ENCODE data around the gene LRRC43. TPM values are rescaled to one million over a fixed set of nuclear protein-coding genes. Genes with fewer than 3 reads are reported as not detected.
A peak's percentile ranks its signal among the peaks of the same experiment; 100 is the strongest.

LRRC43 gene, protein sequence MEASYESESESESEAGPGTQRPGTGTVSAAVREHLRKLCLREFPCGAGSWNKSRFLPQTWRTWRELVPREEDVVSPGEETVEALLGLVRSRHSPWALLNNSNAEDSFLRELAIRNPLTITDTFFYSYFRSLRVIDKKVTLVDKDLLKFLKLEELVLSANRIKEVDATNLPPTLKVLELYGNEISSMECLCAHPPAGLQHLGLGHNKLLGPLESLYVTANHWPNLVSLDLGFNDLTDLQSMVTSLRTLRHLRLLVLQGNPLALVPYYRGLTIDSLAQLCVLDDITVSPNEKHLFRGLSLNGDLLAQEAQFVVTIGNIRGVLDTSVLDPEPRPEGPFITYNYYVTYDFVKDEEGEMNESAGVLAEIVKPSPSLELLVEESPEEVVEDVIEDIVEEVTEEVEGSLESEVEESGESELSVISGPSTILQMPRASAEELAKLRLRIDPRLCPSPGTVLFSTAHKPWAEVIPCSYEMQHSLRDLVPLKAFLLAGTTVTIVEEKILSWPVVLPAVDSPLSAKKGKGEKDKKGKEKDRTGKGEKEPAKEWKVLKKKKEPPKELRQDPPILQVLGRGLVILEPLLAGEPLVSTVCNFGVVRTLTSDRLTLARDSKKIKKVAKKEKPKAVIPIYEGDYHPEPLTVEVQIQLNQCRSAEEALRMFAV
- total RNA-seq, result 1.8 and 1.9 TPM in 2 replicates

DNA sequence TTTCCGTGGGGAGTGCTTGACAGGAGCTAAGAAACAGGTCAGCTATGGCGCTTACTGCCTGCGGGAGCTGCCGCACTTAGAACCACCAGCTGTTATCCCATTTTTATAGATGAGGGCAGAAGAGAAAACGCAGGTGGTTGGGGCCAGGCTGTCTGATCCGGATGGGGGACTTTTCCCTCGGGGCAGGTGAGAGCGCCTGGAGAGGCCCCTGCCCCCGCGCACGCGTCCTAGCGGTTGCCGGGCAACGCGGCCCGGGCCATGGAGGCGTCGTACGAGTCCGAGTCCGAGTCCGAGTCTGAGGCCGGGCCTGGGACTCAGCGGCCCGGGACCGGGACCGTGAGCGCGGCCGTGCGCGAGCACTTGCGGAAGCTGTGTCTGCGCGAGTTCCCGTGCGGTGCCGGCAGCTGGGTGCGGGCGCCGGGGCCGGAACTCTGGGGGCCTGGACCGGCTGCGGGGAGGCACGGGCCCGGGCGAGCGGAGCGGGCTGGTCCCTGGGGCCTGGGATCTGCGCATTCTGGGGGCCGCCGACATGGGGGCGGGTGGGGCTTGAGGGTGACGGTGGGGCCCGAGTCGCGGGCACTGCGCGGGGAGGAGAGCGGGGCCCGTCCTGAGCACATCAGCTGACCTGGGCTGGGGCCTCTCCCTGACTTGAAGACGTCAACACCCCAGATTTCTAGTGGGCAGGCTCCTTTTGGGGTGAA, at the start of gene LRRC43:
TSS of gene LRRC43 (plus strand) at position 237 of the 701 bp plus-strand sequence. CDS start at position 259, 22 bp downstream.

DNA sequence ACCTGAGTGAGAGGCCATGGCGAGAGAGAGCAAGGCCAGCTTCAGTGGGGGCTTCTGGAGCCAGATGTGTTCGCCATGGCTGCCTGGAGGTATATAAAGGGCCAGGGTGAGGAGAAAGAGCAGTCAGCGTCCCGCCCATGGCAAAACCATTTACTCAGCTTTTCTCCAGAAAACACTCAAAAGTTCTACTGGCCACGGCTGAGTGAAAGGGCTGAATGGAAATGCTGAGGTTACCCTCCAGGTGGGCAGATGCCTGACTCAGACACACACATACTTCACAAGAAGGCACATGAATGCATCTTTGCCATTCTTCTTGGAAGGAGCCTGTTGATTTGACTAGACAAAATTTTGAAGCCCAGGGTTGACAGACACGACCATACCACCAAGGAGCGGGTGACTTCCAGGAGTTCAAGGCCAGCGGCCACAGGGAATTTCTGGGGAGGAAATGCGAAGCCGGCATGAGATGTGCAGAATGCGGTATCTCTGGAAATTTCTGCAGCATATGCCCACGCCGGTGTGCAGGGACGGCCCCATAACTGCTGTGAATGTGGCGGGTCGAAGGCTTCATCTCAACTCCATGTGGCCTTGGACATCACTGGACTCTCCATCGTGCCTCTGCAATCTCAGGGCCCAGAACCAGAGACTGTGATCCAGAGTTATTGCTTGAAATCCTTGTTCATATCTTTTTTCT, 8.6 kb upstream of the LRRC43 start, which contains the start of gene IL31:
TSS of gene IL31 (minus strand) at position 67 of the 691 bp plus-strand sequence. CDS start at position 18, 49 bp downstream.

DNA sequence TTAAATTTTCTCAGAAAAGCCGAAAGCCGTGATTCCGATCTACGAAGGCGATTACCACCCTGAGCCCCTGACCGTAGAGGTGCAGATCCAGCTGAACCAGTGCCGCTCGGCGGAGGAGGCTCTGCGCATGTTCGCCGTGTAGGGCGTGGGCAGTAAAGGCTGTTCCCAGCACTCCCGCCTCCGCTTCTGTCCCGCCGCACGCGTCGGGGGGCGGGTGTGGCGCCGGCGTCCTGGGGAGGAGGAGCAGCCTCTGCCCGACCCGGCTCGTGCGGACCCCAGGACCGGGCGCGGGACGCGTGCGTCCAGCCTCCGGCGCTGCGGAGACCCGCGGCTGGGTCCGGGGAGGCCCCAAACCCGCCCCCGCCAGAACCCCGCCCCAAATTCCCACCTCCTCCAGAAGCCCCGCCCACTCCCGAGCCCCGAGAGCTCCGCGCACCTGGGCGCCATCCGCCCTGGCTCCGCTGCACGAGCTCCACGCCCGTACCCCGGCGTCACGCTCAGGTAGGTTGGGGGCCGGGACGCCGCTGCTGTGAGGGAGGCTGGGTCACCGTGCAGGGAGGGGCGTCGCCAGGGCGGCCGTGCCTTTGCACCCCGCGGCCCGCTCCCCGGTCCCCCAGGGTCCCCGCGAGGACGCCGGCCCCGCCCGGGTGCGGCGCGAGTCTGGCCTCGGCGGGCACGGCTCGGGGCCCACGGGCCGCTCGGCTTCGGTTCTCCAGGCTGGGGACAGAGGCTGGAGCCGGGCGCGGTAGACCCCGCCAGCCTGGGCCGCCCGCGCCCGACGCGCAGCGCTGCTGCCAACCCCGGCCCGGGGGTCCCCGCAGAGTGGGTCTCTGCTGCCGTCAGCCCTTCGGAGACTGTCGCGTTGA, 20.6 kb downstream of the LRRC43 start, which contains the start of gene B3GNT4:
TSS of gene B3GNT4 (plus strand) at position 409 of the 866 bp plus-strand sequence. CDS start 910 bp downstream, outside the sequence.

DNA sequence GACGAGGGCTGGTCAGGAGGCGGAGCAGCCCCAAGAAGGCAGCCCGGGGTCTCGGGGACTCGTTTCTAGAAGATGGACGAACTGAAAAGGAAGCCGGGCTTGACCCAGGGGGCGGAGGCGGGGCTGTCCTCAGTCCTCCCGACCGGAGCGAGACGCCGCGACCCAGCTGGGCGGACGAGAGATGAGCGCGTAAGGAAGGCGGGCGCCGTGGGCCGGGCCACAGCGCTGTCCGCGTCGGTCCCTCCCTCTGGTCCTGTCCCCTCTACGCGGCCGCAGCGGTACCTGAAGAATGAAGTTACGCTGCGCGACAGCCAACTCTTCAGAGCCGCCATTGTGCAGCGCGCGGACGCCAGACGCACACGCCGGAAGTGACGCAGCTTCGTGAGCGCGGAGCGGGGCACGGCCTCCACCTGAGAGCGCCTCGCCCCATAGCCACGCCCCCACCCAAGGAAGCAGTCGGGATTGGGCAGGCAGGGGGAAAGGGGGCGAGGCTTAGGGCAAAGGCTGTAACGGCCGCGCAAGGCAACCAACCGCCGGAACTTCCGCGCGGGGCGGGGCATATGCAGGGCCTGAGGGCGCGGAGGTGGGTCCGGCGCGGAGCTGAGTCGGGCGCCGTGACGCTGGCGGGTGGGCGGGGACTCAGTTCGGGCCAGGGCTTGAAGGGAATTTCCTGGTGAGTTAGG, 42.9 kb downstream of the LRRC43 start, which contains the start of gene DIABLO:
TSS of gene DIABLO (minus strand) at position 370 of the 683 bp plus-strand sequence. CDS start at position 332, 38 bp downstream.

Small RNA genes within 50 kb of the gene (small RNA-seq; reads per million reads assigned to genes)
- 0.81 reads per million, percentile 36 among the genes with 10 or more reads in this experiment for gene DIABLO (ENCODE audit: low replicate concordance)

Other genes with a start within 250 kb of the LRRC43 start
- 5.0 and 5.3 TPM in 2 replicates for gene BCL7A, start 161.2 kb upstream of the LRRC43 start, total RNA-seq
- gene MLXIP, start 104.4 kb upstream of the LRRC43 start, total RNA-seq, result 27.5 and 35.5 TPM in 2 replicates
- not detected in 2 replicates for gene IL31, start 8.9 kb upstream of the LRRC43 start, total RNA-seq
- 0.14 and 0.22 TPM in 2 replicates for gene B3GNT4, start 20.6 kb downstream of the LRRC43 start, total RNA-seq
- gene DIABLO, start 42.9 kb downstream of the LRRC43 start, total RNA-seq, result 63.7 and 80.3 TPM in 2 replicates
- gene VPS33A, start 83.4 kb downstream of the LRRC43 start, total RNA-seq, result 28.6 and 33.3 TPM in 2 replicates
- 56.7 and 107 TPM in 2 replicates for gene CLIP1, start 239.5 kb downstream of the LRRC43 start, total RNA-seq

Data from placental pericyte (primary cell).